ENCODE measurements around the gene GCA. TPM values are rescaled to one million over a fixed set of nuclear protein-coding genes. Genes with fewer than 3 reads are reported as not detected.

GCA gene
- total and polyA plus RNA-seq, 2 of the 4 experiments (the other 2 are of a cell fraction), result 2.2 to 3.6 TPM

- Histone ChIP-seq H3K4me3 (ENCODE audit: insufficient read depth, low read depth, low read length) (no peak overlapping the region), H3K79me1 (ENCODE audit: low read depth in 1 of 2, low read length in 2 of 2) (no peaks in the 10 kb centered on the region), H3K27me3 (ENCODE audit: control insufficient read depth, insufficient read depth, low read length) (no peaks in the 10 kb centered on the region), H3K9ac (ENCODE audit: low read depth, low read length) (no peak overlapping the region), H3K9me1 (ENCODE audit: insufficient read depth, low read length) (no peaks in the 10 kb centered on the region), H3K14ac (replicated peaks; ENCODE audit: low read depth, low read length) (no peak overlapping the region), H3K9me3 (ENCODE audit: control insufficient read depth, insufficient read depth, low read length) (no peaks in the 10 kb centered on the region), H4K8ac (ENCODE audit: low read depth in 2 of 2, low read length in 2 of 2) (no peak overlapping the region), H4K5ac (ENCODE audit: low read depth, low read length) (no peak overlapping the region), H3K4ac (ENCODE audit: low read depth, low read length) (no peak overlapping the region), H2BK5ac (ENCODE audit: low read depth, low read length, poor library complexity, severe bottlenecking) (no peak overlapping the region), H3K4me2 (ENCODE audit: low read depth, low read length) (no peak overlapping the region), H2BK120ac (ENCODE audit: low read depth, low read length) (no peak overlapping the region), H3K18ac (ENCODE audit: low read depth, low read length) (no peak overlapping the region), H3K36me3 (ENCODE audit: control insufficient read depth, insufficient read depth, low read length) (no peaks in the 10 kb centered on the region), H3K23ac (ENCODE audit: low read depth, low read length) (no peak overlapping the region), H3K27ac (ENCODE audit: insufficient read depth, low read length) (no peak overlapping the region), H2AK9ac (replicated peaks; ENCODE audit: low read depth, low read length, poor library complexity) (no peak overlapping the region), H3K4me1 (ENCODE audit: control insufficient read depth, insufficient read depth, low read length) (no peaks in the 10 kb centered on the region), H4K20me1 (ENCODE audit: insufficient read depth, low read length) (no peaks in the 10 kb centered on the region), H2BK15ac (ENCODE audit: low read depth, low read length) (no peak overlapping the region), H2AK5ac (ENCODE audit: low read depth, low read length) (no peak overlapping the region), H3K56ac (ENCODE audit: extremely low read depth, insufficient read depth, low read length) (no peak overlapping the region), H2BK20ac (ENCODE audit: low read depth, low read length) (no peak overlapping the region), H2AFZ (replicated peaks; ENCODE audit: low read length, poor library complexity) (no peak overlapping the region), H4K91ac (ENCODE audit: insufficient read depth, low read depth, low read length) (no peak overlapping the region)
- no TSS peak for BruUV-seq (replicated peaks)
- in situ Hi-C loops (cut with MboI; ENCODE audit: low sequenced_read_pairs), result no loop called here
- WGBS, 2 experiments (ENCODE audit: extremely low coverage in 2 of 2, insufficient read length in 1 of 2), result no CpG with 5 or more reads among the region's 3 CpGs
- POLR2A ChIA-PET (ENCODE audit: unreplicated experiment), result no interaction called here
- DNase-seq (no peak), ATAC-seq (ENCODE audit: low read depth) (no peak)
- no peak for TF ChIP-seq SMC3 (IDR thresholded peaks at IDR 0.05; ENCODE audit: low read depth, low read length)
- intact Hi-C loops (cut with micrococcal nuclease), result no loop called here
- dilution Hi-C loops (cut with HindIII; ENCODE audit: low sequenced_read_pairs, unreplicated experiment), result no loop called here
- CTCF ChIA-PET, result no interaction called here
Measured at GRCh38 chr2:162400336-162400735, 56.4 kb downstream of the GCA start.

Data from IMR-90 (cell line).